PC-9 (cell line): ENCODE measurements around the gene TM9SF1. TPM values are rescaled to one million over a fixed set of nuclear protein-coding genes. Genes with fewer than 3 reads are reported as not detected.

Experiments
- BruUV-seq: library from RNA; stranded (reverse); fragments of 400-500 nt; replicated peaks from 2 replicates; lab custom pipeline; 2021; lab: Mats Ljungman, UMichigan
- CTCF ChIA-PET: fragments of 300-600 bp; sonication (Branson Sonifier 250); formaldehyde crosslinking; loops from one replicate; lab custom pipeline; 2022; ENCODE audit warnings: antibody characterized with exemption; lab: Charles Lee
- POLR2A ChIA-PET: fragments of 300-600 bp; sonication (Branson Sonifier 250); formaldehyde crosslinking; loops from one replicate; lab custom pipeline; 2022; ENCODE audit warnings: antibody characterized with exemption; ENCODE audit not compliant: unreplicated experiment; lab: Charles Lee
- DNase-seq, 2 experiments: peaks; one replicate each; pipeline versions ENCODE4 v3.0.0 to v3.0.0-alpha.2; 2015 to 2022; ENCODE audit warnings: mixed read lengths in 1 of 2
- H2AFZ ChIP-seq: fragments of 200-600 bp; sonication (generic); 2 replicates; pipeline ENCODE4 v1.8.1; 2017; ENCODE audit warnings: antibody characterized with exemption
- H3F3A ChIP-seq: fragments of 200-600 bp; sonication (generic); 2 replicates; pipeline ENCODE4 v1.8.1; 2017; ENCODE audit warnings: antibody characterized with exemption, mild to moderate bottlenecking, low read depth; ENCODE audit not compliant: insufficient read depth
- H3K27ac ChIP-seq: fragments of 200-600 bp; sonication (generic); 2 replicates; pipeline ENCODE4 v1.6.1; 2016; ENCODE audit warnings: mixed run types
- H3K27me3 ChIP-seq: fragments of 200-600 bp; sonication (generic); 2 replicates; pipeline ENCODE4 v1.6.1; 2016; ENCODE audit warnings: low read depth, mixed run types; ENCODE audit not compliant: insufficient read depth
- H3K36me3 ChIP-seq: fragments of 200-600 bp; sonication (generic); 2 replicates; pipeline ENCODE4 v1.6.1; 2016; ENCODE audit warnings: low read depth, mixed run types
- H3K4me1 ChIP-seq: fragments of 200-600 bp; sonication (generic); replicated peaks from 2 replicates; pipeline ENCODE4 v1.6.1; 2016; ENCODE audit warnings: mixed run types; ENCODE audit not compliant: insufficient read depth
- H3K4me2 ChIP-seq: fragments of 200-600 bp; sonication (generic); 2 replicates; pipeline ENCODE4 v1.6.1; 2017; ENCODE audit warnings: mixed run types
- H3K4me3 ChIP-seq: fragments of 200-600 bp; sonication (generic); 2 replicates; pipeline ENCODE4 v1.6.1; 2016; ENCODE audit warnings: mixed run types
- H3K79me2 ChIP-seq: fragments of 200-600 bp; sonication (generic); 2 replicates; pipeline ENCODE4 v1.6.1; 2017; ENCODE audit warnings: low read depth, mixed run types
- H3K9me2 ChIP-seq: fragments of 200-600 bp; sonication (generic); 2 replicates; pipeline ENCODE4 v1.8.1; 2017; ENCODE audit warnings: mild to moderate bottlenecking; ENCODE audit not compliant: insufficient read depth
- H3K9me3 ChIP-seq: fragments of 200-600 bp; sonication (generic); 2 replicates; pipeline ENCODE4 v1.8.1; 2016; ENCODE audit warnings: low read depth; ENCODE audit not compliant: insufficient read depth
- H4K20me1 ChIP-seq: fragments of 200-600 bp; sonication (generic); 2 replicates; pipeline ENCODE4 v1.8.1; 2017; ENCODE audit not compliant: insufficient read depth
- CTCF ChIP-seq: fragments of 200-600 bp; sonication (generic); conservative IDR thresholded peaks from 2 replicates; pipeline ENCODE4 v1.6.1; 2017; ENCODE audit warnings: mixed run types, antibody characterized with exemption, mild to moderate bottlenecking, moderate library complexity
- EZH2 ChIP-seq: fragments of 200-600 bp; sonication (generic); IDR thresholded peaks from 2 replicates; pipeline ENCODE4 v1.8.0; 2017; ENCODE audit warnings: antibody characterized with exemption, low read depth
- intact Hi-C: fragments of 100-400 bp; cut with micrococcal nuclease; formaldehyde crosslinking; loops from one replicate; pipeline ENCODE4 v1.10.0; 2022; ENCODE audit not compliant: unreplicated experiment
- total RNA-seq: library from RNA; stranded (reverse); gene quantifications from 2 replicates; pipeline ENCODE4 v1.2.3, GENCODE V29; 2021

Gene TM9SF1
- total RNA-seq, 1 experiment from 2014 or later = 37.3 TPM

GRCh38 chr14:24198814-24199524 is 3.7 kb upstream of the TM9SF1 start:
- no peak for TF ChIP-seq EZH2
- TF ChIP-seq CTCF = no peak
- no peak for DNase-seq
- H2AFZ ChIP-seq = no peak overlapping the region
- no peak overlapping the region for H3K4me3 ChIP-seq
- intact Hi-C loops = no loop called here
- no peaks in the 10 kb centered on the region; the same call in 1 of the 2 replicates for H3K9me3 ChIP-seq
- ChIA-PET POLR2A (no interaction called here), CTCF (no interaction called here)
- no peaks in the 10 kb centered on the region for H4K20me1 ChIP-seq
- H3K4me2 ChIP-seq = no peak overlapping the region
- no peaks in the 10 kb centered on the region for H3K36me3 ChIP-seq
- no peaks in the 10 kb centered on the region for H3K27me3 ChIP-seq
- no peaks in the 10 kb centered on the region for H3K9me2 ChIP-seq
- H3F3A ChIP-seq = peaks cover 8% of the 10 kb centered on the region; the same call in 1 of the 2 replicates
- 0 out of 2 replicates have a peak, but pooled peaks cover 7% of the 10 kb centered on the region for H3K4me1 ChIP-seq
- H3K79me2 ChIP-seq = peaks cover 31% of the 10 kb centered on the region
- no TSS peak for BruUV-seq
- no peak overlapping the region for H3K27ac ChIP-seq

- Histone ChIP-seq H4K20me1 (no peaks in the 10 kb centered on the region), H3K27me3 (no peaks in the 10 kb centered on the region), H3K36me3 (no peaks in the 10 kb centered on the region), H3K4me1 (0 out of 2 replicates have a peak, but pooled peaks cover 7% of the 10 kb centered on the region), H3K27ac (no peak overlapping the region), H3F3A (peaks cover 8% of the 10 kb centered on the region; the same call in 1 of the 2 replicates), H3K9me2 (no peaks in the 10 kb centered on the region), H2AFZ (no peak overlapping the region), H3K4me2 (peak overlapping the region; percentile 71), H3K4me3 (peak overlapping the region; percentile 71; the same call in 1 of the 2 replicates), H3K9me3 (no peaks in the 10 kb centered on the region; the same call in 1 of the 2 replicates), H3K79me2 (peaks cover 33% of the 10 kb centered on the region)
- BruUV-seq = no TSS peak
- CTCF ChIA-PET = no interaction called here
- POLR2A ChIA-PET = no interaction called here
- TF ChIP-seq EZH2 = no peak
- TF ChIP-seq CTCF = no peak
- no peak for DNase-seq
- intact Hi-C loops = no loop called here
These were observed 1.8 kb upstream of the TM9SF1 start for GRCh38 chr14:24197056-24197450.

- Histone ChIP-seq H3K4me3 (peak overlapping the region; percentile 71), H3F3A (peaks cover 8% of the 10 kb centered on the region; the same call in 1 of the 2 replicates), H3K4me1 (0 out of 2 replicates have a peak, but pooled peaks cover 7% of the 10 kb centered on the region), H3K79me2 (peaks cover 35% of the 10 kb centered on the region), H3K4me2 (peak overlapping the region; percentile 71), H3K36me3 (no peaks in the 10 kb centered on the region), H3K9me2 (no peaks in the 10 kb centered on the region), H3K27me3 (no peaks in the 10 kb centered on the region), H2AFZ (peak overlapping the region; percentile 91), H3K9me3 (no peaks in the 10 kb centered on the region; the same call in 1 of the 2 replicates), H3K27ac (peak overlapping the region; percentile 80), H4K20me1 (no peaks in the 10 kb centered on the region)
- intact Hi-C loops = no loop called here
- POLR2A ChIA-PET = no interaction called here
- TSS peak; percentile 64 for BruUV-seq
- TF ChIP-seq CTCF (no peak), EZH2 (no peak)
- no peak for DNase-seq
- CTCF ChIA-PET = no interaction called here
These were observed 1.1 kb upstream of the TM9SF1 start for GRCh38 chr14:24196071-24197055.
